Prostate gland (tissue), 2 donors: ENCODE results near the gene RAB37. TPM values are rescaled to one million over a fixed set of nuclear protein-coding genes. Genes with fewer than 3 reads are reported as not detected.

Source experiments
- DNase-seq: peaks from one replicate; pipeline ENCODE4 v3.0.0-alpha.2; 2019; ENCODE audit warnings: low spot score
- H3K27ac ChIP-seq, 2 donors: fragments of 200-600 bp; sonication (generic); 2 replicates each; pipeline ENCODE4 v1.5.1; 2017 to 2019
- H3K27me3 ChIP-seq: fragments of 200-600 bp; sonication (generic); replicated peaks from 2 replicates; pipeline ENCODE4 v1.5.1; 2019; ENCODE audit not compliant: insufficient read depth
- H3K36me3 ChIP-seq, 2 donors: fragments of 200-600 bp; sonication (generic); 1 replicate in 1 of 2; 2 replicates in 1 of 2; pipeline versions ENCODE4 v1.5.1 to v1.8.1; 2017 to 2019
- H3K4me1 ChIP-seq: fragments of 200-600 bp; sonication (generic); replicated peaks from 2 replicates; pipeline ENCODE4 v1.5.1; 2019
- H3K4me3 ChIP-seq, 2 donors: fragments of 200-600 bp; sonication (generic); 2 replicates each; pipeline ENCODE4 v1.5.1; 2017 to 2019
- H3K9me3 ChIP-seq: fragments of 200-600 bp; sonication (generic); 2 replicates; pipeline ENCODE4 v1.5.1; 2017
- POLR2A ChIP-seq: fragments of 450-650 bp; IDR thresholded peaks from one replicate; pipeline ENCODE4 v1.6.1; 2016; ENCODE audit warnings: antibody characterized with exemption, mild to moderate bottlenecking
- POLR2AphosphoS5 ChIP-seq: sonication (generic); formaldehyde crosslinking; IDR thresholded peaks from one replicate; pipeline ENCODE4 v1.6.1; 2017; ENCODE audit warnings: antibody characterized with exemption
- WGBS: methylation state at CpG from one replicate; pipeline ENCODE4 v1.1.5; 2018; 5-methylcytosine and 5-hydroxymethylcytosine counted together
- intact Hi-C: fragments of 100-400 bp; cut with DNase I; formaldehyde crosslinking; loops from one replicate; pipeline ENCODE4 v1.14.2; 2022
- total RNA-seq, 2 donors: library from RNA; depleted of rRNA; stranded (reverse); fragments of >200 nt; gene quantifications; one replicate each; pipeline ENCODE4 v1.1.0, GENCODE V29; 2016
- TF ChIP-seq, protein P1 (sequence below), 4 experiments: fragments of 200-600 bp in 2 of 4; fragments of 450-650 bp in 2 of 4; sonication (generic) in 2 of 4; IDR thresholded peaks; 1 replicate in 3 of 4; 2 replicates in 1 of 4; pipeline ENCODE4 v1.5.1; 2016 to 2019; ENCODE audit warnings: antibody characterized with exemption in 4 of 4, mild to moderate bottlenecking in 2 of 4, moderate library complexity in 2 of 4

RAB37 gene
- total RNA-seq, 2 donors from 2014 or later = 1.6 to 2.2 TPM

DNA sequence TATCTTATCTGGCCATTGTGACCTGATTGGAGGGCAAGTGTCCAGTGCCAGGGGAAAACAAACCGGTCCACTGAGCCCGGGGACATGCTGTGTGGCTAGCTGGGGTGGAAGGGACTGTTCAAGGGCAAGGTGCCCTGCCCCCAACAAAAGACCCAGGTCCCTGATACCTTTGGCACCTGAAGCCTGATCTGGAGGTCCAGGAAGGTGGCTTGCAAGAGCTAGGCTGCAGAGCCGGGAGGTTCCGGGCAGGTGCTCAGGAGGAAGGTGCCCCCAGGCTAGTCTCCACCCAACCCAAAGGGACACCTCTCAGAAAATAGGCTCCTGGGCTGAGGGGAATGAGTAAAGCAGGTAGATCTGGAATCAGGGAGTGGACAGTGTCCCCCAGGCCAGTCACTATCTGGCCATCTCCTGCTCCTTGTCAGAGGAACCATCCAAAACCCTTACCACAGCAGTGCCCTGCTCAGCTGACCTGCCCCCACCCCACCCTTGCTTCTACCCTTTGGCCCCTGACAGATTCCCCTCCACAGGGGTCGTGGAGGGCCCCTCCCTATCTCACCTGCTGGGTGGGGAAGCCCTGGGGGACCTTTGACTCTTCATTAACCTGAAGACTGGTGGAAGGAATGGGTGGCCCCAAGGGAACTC, 32.9 kb downstream of the RAB37 start:
- no peak for DNase-seq
- WGBS = 55% methylated on average over 5 of the region's 5 CpGs
- intact Hi-C loops = loop anchor here (2.0 kb wide), 1 partner anchor 25 kb away; no protein-coding TSS in a partner anchor
- TF ChIP-seq POLR2AphosphoS5 (no peak), POLR2A (no peak)
- TF ChIP-seq, protein P1, sequence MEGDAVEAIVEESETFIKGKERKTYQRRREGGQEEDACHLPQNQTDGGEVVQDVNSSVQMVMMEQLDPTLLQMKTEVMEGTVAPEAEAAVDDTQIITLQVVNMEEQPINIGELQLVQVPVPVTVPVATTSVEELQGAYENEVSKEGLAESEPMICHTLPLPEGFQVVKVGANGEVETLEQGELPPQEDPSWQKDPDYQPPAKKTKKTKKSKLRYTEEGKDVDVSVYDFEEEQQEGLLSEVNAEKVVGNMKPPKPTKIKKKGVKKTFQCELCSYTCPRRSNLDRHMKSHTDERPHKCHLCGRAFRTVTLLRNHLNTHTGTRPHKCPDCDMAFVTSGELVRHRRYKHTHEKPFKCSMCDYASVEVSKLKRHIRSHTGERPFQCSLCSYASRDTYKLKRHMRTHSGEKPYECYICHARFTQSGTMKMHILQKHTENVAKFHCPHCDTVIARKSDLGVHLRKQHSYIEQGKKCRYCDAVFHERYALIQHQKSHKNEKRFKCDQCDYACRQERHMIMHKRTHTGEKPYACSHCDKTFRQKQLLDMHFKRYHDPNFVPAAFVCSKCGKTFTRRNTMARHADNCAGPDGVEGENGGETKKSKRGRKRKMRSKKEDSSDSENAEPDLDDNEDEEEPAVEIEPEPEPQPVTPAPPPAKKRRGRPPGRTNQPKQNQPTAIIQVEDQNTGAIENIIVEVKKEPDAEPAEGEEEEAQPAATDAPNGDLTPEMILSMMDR (IDR thresholded peaks at IDR 0.05) = no peak
- Histone ChIP-seq H3K4me1 (peaks cover 8% of the 10 kb centered on the region), H3K36me3 (peaks cover 0 to 19% of the 10 kb centered on the region in 2 donors), H3K9me3 (no peaks in the 10 kb centered on the region), H3K27me3 (no peaks in the 10 kb centered on the region), H3K27ac (peak overlapping the region; percentile 46 to 55), H3K4me3 (no peak overlapping the region)

DNA sequence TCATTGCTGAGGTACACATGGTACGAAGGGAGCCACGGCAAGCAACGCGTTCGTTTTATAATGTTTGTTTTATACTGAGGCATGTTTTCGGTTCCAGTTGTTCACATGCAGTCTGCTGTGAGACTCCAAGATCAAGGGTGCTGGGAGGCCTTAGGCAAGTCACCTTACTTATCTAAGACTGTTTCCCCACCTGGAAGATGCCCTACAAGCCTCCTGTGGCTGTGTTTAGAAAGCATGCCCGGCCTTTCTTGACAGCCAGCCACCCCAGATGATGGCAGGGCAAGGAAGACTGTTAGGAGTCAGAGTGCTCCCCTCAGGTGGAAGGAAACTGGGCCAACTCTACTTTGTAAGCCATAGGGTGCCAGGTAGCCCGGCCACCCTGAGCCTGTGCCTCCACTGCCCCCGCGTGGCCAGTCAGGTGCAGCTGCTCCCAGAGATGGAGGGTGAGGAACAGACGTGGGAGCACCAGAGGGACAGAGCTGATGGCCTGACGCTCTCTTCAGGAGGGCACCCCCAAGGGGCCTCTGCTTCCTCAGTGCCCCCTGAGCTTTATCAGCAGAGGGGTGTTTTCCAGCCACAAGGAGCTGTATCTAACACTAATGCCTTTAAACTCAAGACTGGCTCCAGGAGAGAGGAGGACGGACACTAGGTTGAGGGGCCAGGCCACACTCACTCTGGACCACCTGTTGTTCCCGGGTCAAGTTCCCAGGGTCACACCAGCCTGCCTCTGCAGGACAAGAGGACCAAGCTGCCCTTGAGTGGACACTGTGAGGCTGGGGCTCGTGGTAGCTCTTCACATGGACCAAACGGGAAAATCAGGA, 33.7 kb downstream of the RAB37 start:
- peaks cover 8% of the 10 kb centered on the region for H3K4me1 ChIP-seq
- intact Hi-C loops = loop anchor here (2.0 kb wide), 1 partner anchor 26 kb away; no protein-coding TSS in a partner anchor
- no peaks in the 10 kb centered on the region for H3K9me3 ChIP-seq
- whole genome bisulfite sequencing = 33% methylated on average over 16 of the region's 16 CpGs
- TF ChIP-seq POLR2A = no peak
- peak; percentile 80 for TF ChIP-seq POLR2AphosphoS5
- TF ChIP-seq, protein P1 (IDR thresholded peaks at IDR 0.05) = peak; percentile 70 to 97 (median 92)
- H3K36me3 ChIP-seq = peaks cover 0 to 19% of the 10 kb centered on the region in 2 donors
- no peak overlapping the region for H3K4me3 ChIP-seq
- DNase-seq = peak; percentile 83
- H3K27me3 ChIP-seq = no peaks in the 10 kb centered on the region
- H3K27ac ChIP-seq = peak overlapping the region; percentile 46 to 55

DNA sequence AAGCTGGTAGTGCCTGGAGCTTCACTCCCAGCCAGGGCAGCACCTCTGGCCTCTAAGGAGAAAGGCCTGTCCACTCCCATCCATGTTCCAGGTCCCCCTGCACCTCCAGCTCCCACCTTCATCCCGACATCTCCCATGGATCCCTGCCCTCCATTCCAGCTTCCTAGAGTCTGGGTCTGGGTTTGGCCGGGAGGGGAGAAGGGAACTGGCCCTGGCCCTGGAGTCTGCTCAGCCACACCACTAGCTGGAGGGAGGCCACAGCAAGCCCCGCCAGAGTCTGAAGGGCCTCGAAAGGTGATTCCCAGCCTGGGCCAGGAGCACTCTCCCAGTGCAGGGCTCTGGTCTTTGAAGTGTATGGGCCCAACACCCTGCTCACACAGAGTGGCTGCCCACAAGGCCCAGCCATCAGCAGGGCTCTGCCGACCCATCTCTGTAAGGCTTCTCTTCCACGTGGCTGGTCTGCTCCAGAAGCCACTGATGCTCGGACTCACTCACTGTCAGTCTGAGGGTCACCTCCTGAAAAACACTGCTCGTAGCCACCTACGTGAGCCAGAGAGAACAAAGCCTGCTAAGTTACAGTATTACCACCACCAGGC, 34.4 kb downstream of the RAB37 start:
- Histone ChIP-seq H3K27ac (no peak overlapping the region), H3K27me3 (no peaks in the 10 kb centered on the region), H3K4me1 (peaks cover 8% of the 10 kb centered on the region), H3K36me3 (peaks cover 0 to 19% of the 10 kb centered on the region in 2 donors), H3K9me3 (no peaks in the 10 kb centered on the region), H3K4me3 (no peak overlapping the region)
- no peak for TF ChIP-seq POLR2A
- TF ChIP-seq, protein P1 (IDR thresholded peaks at IDR 0.05) = no peak
- TF ChIP-seq POLR2AphosphoS5 = no peak
- no peak for DNase-seq
- intact Hi-C loops = loop anchor here (2.0 kb wide), 1 partner anchor 27 kb away; no protein-coding TSS in a partner anchor
- 77% methylated on average over 9 of the region's 9 CpGs for WGBS

DNA sequence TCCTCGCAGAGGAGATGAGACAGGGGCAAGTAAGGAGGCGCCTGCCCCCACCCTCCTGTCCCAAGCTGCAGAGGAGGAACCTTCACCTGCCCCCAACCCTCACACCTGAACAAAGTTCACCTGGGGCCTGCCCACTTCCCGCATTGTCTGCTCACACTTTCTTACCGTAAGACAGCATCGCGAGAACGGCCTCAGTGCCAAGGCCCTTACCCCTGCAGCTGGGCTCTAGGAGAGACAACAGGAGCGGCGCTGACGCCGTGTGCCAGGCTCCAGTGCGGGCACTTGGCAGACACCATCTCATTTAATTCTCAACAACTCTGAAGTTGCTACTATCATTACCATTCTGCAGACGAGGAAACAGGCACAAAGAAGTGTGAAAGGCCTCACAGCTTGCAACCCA, 35.0 kb downstream of the RAB37 start:
- TF ChIP-seq, protein P1 (IDR thresholded peaks at IDR 0.05) = no peak
- TF ChIP-seq POLR2AphosphoS5 = no peak
- no peak for TF ChIP-seq POLR2A
- H3K4me3 ChIP-seq = no peak overlapping the region
- intact Hi-C loops = no loop called here
- peaks cover 0 to 19% of the 10 kb centered on the region in 2 donors for H3K36me3 ChIP-seq
- no peaks in the 10 kb centered on the region for H3K27me3 ChIP-seq
- H3K4me1 ChIP-seq = peaks cover 11% of the 10 kb centered on the region
- WGBS = 90% methylated on average over 13 of the region's 13 CpGs
- no peaks in the 10 kb centered on the region for H3K9me3 ChIP-seq
- H3K27ac ChIP-seq = no peak overlapping the region
- DNase-seq = no peak
